GM23338 (cell line): Measurements from ENCODE around the gene COL4A1.

Experiments used
- CREB1 ChIP-seq: fragments of 250-450 bp; sonication (Bioruptor Pico); IDR thresholded peaks from 2 replicates; pipeline ENCODE4 v1.5.0; 2020; ENCODE audit warnings: low read depth, mild to moderate bottlenecking, moderate library complexity
- EZH2 ChIP-seq: fragments of 200-600 bp; sonication (generic); IDR thresholded peaks from one replicate; pipeline ENCODE4 v1.8.0; 2017; ENCODE audit warnings: antibody characterized with exemption, mild to moderate bottlenecking, low read depth; ENCODE audit not compliant: unreplicated experiment
- EZH2phosphoT487 ChIP-seq: fragments of 200-600 bp; sonication (generic); IDR thresholded peaks from one replicate; pipeline ENCODE4 v1.8.1; 2018; ENCODE audit warnings: antibody characterized with exemption; ENCODE audit not compliant: unreplicated experiment
- POLR2AphosphoS5 ChIP-seq: IDR thresholded peaks from 2 replicates; pipeline ENCODE4 v1.6.1; 2016; ENCODE audit warnings: antibody characterized with exemption, low read depth
- STAT1 ChIP-seq: IDR thresholded peaks from one replicate; pipeline ENCODE4 v1.6.1; 2016; ENCODE audit warnings: antibody characterized with exemption; ENCODE audit not compliant: unreplicated experiment
- ZNF331 ChIP-seq: fragments of 250-450 bp; sonication (Bioruptor Pico); IDR thresholded peaks from 2 replicates; pipeline ENCODE4 v1.5.0; 2020; ENCODE audit warnings: low read depth, mild to moderate bottlenecking, moderate library complexity
- TF ChIP-seq, protein P1 (sequence below): IDR thresholded peaks from 2 replicates; pipeline ENCODE4 v1.6.1; 2016; ENCODE audit warnings: antibody characterized with exemption
- TF ChIP-seq, protein P2 (sequence below), 2 experiments: fragments of 200-600 bp in 1 of 2; sonication (generic) in 1 of 2; conservative IDR thresholded peaks; 2 replicates each; pipeline versions ENCODE4 v1.5.1 to v1.6.1; 2016 to 2017; ENCODE audit warnings: antibody characterized with exemption in 2 of 2, low read depth in 2 of 2, mild to moderate bottlenecking in 2 of 2, moderate library complexity in 1 of 2
- TF ChIP-seq, protein P3 (sequence below): IDR thresholded peaks from one replicate; pipeline ENCODE4 v1.6.1; 2018; ENCODE audit warnings: antibody characterized with exemption; ENCODE audit not compliant: unreplicated experiment

DNA sequence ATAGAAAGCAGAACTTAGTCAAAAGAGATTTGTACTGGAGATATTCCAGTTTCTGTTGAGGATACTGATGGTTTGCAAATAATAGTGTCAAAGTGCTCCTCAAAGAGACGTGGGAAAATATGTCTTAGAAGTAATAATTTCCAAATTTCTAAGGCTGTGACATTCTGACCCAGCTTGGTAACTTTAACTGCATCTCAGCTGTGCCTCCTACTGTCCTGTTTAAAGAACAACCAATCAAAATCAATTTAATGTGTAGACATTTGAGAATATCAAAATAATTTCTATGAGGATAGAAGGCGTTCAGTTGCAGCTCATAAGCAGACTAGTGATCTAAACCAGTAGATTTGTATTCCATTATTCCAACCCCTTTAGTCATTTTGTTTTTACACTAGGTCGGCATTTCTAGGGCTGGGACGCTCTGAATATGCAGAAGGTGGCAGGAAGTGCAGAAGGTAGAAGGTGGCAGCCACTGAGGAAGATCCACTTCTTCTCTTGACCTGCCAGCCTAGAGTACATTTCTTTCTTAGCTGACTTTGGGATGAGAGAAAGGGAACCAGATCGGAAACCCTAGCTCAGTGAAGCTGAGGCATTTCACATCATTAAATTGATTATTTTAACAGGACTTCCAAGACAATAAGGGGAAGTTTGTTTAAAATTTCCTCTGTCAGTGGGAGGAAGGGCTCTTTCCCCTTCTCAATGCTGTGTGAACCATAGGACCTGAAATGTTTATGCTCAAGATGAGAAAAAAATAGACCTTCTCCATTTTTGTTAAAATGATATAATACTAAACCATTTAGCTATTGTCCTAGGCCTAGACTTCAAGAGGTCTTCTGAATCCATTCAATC is 67.5 kb downstream of the COL4A1 start:
- TF ChIP-seq, protein P1, sequence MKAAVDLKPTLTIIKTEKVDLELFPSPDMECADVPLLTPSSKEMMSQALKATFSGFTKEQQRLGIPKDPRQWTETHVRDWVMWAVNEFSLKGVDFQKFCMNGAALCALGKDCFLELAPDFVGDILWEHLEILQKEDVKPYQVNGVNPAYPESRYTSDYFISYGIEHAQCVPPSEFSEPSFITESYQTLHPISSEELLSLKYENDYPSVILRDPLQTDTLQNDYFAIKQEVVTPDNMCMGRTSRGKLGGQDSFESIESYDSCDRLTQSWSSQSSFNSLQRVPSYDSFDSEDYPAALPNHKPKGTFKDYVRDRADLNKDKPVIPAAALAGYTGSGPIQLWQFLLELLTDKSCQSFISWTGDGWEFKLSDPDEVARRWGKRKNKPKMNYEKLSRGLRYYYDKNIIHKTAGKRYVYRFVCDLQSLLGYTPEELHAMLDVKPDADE, result no peak
- TF ChIP-seq, protein P2, sequence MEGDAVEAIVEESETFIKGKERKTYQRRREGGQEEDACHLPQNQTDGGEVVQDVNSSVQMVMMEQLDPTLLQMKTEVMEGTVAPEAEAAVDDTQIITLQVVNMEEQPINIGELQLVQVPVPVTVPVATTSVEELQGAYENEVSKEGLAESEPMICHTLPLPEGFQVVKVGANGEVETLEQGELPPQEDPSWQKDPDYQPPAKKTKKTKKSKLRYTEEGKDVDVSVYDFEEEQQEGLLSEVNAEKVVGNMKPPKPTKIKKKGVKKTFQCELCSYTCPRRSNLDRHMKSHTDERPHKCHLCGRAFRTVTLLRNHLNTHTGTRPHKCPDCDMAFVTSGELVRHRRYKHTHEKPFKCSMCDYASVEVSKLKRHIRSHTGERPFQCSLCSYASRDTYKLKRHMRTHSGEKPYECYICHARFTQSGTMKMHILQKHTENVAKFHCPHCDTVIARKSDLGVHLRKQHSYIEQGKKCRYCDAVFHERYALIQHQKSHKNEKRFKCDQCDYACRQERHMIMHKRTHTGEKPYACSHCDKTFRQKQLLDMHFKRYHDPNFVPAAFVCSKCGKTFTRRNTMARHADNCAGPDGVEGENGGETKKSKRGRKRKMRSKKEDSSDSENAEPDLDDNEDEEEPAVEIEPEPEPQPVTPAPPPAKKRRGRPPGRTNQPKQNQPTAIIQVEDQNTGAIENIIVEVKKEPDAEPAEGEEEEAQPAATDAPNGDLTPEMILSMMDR (conservative IDR thresholded peaks at IDR 0.05; ENCODE audit: low read depth in 2 of 2), result no peak
- TF ChIP-seq, protein P3, sequence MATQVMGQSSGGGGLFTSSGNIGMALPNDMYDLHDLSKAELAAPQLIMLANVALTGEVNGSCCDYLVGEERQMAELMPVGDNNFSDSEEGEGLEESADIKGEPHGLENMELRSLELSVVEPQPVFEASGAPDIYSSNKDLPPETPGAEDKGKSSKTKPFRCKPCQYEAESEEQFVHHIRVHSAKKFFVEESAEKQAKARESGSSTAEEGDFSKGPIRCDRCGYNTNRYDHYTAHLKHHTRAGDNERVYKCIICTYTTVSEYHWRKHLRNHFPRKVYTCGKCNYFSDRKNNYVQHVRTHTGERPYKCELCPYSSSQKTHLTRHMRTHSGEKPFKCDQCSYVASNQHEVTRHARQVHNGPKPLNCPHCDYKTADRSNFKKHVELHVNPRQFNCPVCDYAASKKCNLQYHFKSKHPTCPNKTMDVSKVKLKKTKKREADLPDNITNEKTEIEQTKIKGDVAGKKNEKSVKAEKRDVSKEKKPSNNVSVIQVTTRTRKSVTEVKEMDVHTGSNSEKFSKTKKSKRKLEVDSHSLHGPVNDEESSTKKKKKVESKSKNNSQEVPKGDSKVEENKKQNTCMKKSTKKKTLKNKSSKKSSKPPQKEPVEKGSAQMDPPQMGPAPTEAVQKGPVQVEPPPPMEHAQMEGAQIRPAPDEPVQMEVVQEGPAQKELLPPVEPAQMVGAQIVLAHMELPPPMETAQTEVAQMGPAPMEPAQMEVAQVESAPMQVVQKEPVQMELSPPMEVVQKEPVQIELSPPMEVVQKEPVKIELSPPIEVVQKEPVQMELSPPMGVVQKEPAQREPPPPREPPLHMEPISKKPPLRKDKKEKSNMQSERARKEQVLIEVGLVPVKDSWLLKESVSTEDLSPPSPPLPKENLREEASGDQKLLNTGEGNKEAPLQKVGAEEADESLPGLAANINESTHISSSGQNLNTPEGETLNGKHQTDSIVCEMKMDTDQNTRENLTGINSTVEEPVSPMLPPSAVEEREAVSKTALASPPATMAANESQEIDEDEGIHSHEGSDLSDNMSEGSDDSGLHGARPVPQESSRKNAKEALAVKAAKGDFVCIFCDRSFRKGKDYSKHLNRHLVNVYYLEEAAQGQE, result no peak
- TF ChIP-seq EZH2, result no peak
- no peak for TF ChIP-seq EZH2phosphoT487
- no peak for TF ChIP-seq POLR2AphosphoS5
- no peak for TF ChIP-seq STAT1
- TF ChIP-seq CREB1 (CRISPR knock-in tag), result no peak
- TF ChIP-seq ZNF331, result no peak
